C4-2B (cell line): ENCODE measurements around the gene PRRC2B.

Source experiments
- H3K27ac ChIP-seq: fragments of 450-650 bp; 2 replicates; pipeline ENCODE4 v1.5.1; 2017
- ZFX ChIP-seq: fragments of 450-650 bp; IDR thresholded peaks from 2 replicates; pipeline ENCODE4 v1.6.1; 2017
- TF ChIP-seq, protein P1 (sequence below): fragments of 450-650 bp; conservative IDR thresholded peaks from 2 replicates; pipeline ENCODE4 v1.5.1; 2017; ENCODE audit warnings: mild to moderate bottlenecking

The PRRC2B gene

DNA sequence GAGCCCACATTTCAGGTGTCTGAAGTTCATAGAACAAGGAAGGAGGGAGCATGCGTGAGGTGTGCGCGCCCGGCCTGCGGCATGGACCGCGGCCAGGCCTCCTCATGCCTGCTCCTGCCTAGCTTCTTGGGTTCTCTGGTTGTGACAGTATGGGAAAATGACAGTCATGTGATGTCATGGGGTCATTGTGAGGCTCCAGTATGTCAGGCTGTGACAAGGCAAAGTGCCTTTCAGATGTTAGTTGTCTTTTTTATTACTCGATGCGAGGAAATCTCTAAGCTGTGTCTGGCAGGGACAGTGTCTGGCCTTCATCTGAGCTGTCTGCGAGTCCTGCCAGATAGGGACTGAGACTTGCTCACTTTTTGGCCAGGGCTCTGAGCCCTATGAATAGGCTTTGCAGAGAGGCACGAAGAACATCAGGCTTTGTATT lies 123.9 kb downstream of the PRRC2B start:
- H3K27ac ChIP-seq: no peak overlapping the region
- TF ChIP-seq, protein P1, sequence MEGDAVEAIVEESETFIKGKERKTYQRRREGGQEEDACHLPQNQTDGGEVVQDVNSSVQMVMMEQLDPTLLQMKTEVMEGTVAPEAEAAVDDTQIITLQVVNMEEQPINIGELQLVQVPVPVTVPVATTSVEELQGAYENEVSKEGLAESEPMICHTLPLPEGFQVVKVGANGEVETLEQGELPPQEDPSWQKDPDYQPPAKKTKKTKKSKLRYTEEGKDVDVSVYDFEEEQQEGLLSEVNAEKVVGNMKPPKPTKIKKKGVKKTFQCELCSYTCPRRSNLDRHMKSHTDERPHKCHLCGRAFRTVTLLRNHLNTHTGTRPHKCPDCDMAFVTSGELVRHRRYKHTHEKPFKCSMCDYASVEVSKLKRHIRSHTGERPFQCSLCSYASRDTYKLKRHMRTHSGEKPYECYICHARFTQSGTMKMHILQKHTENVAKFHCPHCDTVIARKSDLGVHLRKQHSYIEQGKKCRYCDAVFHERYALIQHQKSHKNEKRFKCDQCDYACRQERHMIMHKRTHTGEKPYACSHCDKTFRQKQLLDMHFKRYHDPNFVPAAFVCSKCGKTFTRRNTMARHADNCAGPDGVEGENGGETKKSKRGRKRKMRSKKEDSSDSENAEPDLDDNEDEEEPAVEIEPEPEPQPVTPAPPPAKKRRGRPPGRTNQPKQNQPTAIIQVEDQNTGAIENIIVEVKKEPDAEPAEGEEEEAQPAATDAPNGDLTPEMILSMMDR: no peak
- no peak for TF ChIP-seq ZFX

GRCh38 chr9:131518553-131518952 lies 124.7 kb downstream of the PRRC2B start:
- no peak for TF ChIP-seq ZFX
- no peak overlapping the region for H3K27ac ChIP-seq

GRCh38 chr9:131520503-131520902 lies 126.6 kb downstream of the PRRC2B start:
- TF ChIP-seq ZFX: no peak
- TF ChIP-seq, protein P1: no peak
- H3K27ac ChIP-seq: no peak overlapping the region

DNA sequence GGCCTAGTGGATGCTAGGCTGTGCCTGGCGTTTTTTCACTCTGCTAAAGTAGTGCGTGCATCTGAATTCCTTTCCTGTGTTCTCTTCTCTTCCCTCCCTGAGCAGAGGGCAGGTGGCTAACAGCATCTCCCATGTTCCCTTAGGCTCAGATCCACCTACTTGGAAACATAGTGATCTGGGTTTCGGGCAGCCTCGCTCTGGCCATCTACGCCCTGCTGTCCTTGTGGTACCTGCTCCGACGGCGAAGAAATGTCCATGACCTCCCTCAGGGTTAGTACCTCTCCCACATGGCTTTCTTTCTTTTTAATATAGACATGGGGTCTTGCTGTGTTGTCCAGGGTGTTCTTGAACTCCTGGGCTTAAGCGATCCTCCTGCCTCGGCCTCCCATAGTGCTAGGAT lies 127.3 kb downstream of the PRRC2B start:
- TF ChIP-seq, protein P1: no peak
- TF ChIP-seq ZFX: no peak
- no peak overlapping the region for H3K27ac ChIP-seq

DNA sequence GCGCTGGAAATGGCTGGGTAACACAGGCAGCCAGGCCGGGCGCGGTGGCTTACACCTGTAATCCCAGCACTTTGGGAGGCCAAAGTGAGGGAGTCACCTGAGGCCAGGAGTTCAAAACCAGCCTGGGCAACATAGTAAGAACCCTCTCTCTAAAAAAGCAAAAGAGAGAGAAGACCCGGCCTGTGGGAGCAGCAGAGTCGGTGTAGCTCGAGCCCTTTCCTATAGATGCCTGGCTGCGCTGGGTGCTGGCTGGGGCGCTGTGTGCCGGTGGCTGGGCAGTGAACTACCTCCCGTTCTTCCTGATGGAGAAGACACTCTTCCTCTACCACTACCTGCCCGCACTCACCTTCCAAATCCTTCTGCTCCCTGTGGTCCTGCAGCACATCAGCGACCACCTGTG lies 127.9 kb downstream of the PRRC2B start:
- H3K27ac ChIP-seq: no peak overlapping the region
- TF ChIP-seq ZFX: no peak
- TF ChIP-seq, protein P1: no peak

DNA sequence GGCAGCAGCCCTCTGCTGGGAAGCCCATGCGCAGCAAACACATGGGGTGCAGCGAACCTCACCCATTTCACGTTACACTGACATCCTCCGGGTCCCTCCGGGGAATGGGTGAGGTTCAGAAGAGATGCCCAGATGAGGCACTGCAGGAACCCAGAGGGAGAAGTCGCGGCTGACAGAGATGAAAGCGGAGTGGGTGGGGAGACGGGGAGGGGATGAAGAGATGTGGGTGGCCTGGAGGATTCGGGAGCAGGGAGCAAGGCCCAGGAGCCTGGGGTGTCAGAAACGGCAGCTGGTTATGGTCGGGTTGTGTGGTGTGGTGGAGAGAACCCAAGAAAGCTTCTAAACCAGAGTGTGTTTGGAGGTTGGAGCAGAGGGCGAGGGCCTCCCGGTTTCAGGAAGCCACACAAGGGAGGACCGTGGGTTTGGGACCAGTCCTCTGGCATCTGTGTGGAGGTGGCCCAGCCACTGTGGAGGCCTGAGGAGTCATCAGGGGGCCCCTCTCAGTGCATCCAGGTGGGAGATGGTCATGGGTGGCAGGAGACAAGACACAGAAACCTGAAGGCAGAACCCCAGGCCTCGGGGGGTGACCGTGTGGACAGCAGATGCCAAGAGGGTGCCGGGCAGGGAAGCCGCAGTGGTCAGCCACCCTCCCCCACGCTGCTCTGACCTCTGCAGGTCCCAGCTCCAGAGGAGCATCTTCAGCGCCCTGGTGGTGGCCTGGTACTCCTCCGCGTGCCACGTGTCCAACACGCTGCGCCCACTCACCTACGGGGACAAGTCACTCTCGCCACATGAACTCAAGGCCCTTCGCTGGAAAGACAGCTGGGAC lies 128.6 kb downstream of the PRRC2B start:
- TF ChIP-seq, protein P1: no peak
- no peak for TF ChIP-seq ZFX

GRCh38 chr9:131523086-131523388 lies 129.2 kb downstream of the PRRC2B start:
- H3K27ac ChIP-seq: no peak overlapping the region
- TF ChIP-seq, protein P1: no peak
- no peak for TF ChIP-seq ZFX

More for the DNA sequence above, 128.6 kb downstream of the PRRC2B start:
- no peak overlapping the region for H3K27ac ChIP-seq
